Breast epithelium (tissue), 4 donors: Measurements from ENCODE around the gene ARHGAP27. TPM values are rescaled to one million over a fixed set of nuclear protein-coding genes. Genes with fewer than 3 reads are reported as not detected.
"Not testable (repeated sequence)": the region's sequence is repeated elsewhere in the genome, so short reads cannot be mapped to it uniquely, and the experiment has no call there.

Experiments used
- DNase-seq, 2 donors: peaks; one replicate each; pipeline ENCODE4 v3.0.0-alpha.2; 2019; ENCODE audit warnings: low spot score in 2 of 2
- H3K27ac ChIP-seq, 2 donors: fragments of 200-600 bp; sonication (generic) in 1 of 2; one replicate each; pipeline ENCODE4 v1.5.1; 2016 to 2019; ENCODE audit warnings: mild to moderate bottlenecking in 1 of 2
- H3K27me3 ChIP-seq, 2 donors: fragments of 200-600 bp; sonication (generic) in 1 of 2; one replicate each; pipeline versions ENCODE4 v1.5.1 to v1.6.0; 2017 to 2019; ENCODE audit warnings: control low read depth in 1 of 2, mild to moderate bottlenecking in 1 of 2
- H3K36me3 ChIP-seq: fragments of 200-600 bp; one replicate; pipeline ENCODE4 v1.5.1; 2019
- H3K4me1 ChIP-seq, 2 donors: fragments of 200-600 bp; sonication (generic); one replicate each; pipeline ENCODE4 v1.5.1; 2016 to 2019; ENCODE audit warnings: control low read depth in 1 of 2
- H3K4me3 ChIP-seq, 3 donors: fragments of 200-600 bp; sonication (generic); 1 replicate in 2 of 3; 2 replicates in 1 of 3; pipeline ENCODE4 v1.5.1; 2016 to 2019; ENCODE audit warnings: mild to moderate bottlenecking in 3 of 3, moderate library complexity in 2 of 3
- H3K9me3 ChIP-seq, 2 donors: fragments of 200-600 bp; sonication (generic) in 1 of 2; one replicate each; pipeline ENCODE4 v1.5.1; 2016 to 2019; ENCODE audit warnings: control low read depth in 1 of 2
- CTCF ChIP-seq, 3 donors: fragments of 450-650 bp; IDR thresholded peaks; one replicate each; pipeline ENCODE4 v1.5.1; 2016 to 2017; ENCODE audit warnings: antibody characterized with exemption in 3 of 3, mild to moderate bottlenecking in 3 of 3, moderate library complexity in 3 of 3
- POLR2A ChIP-seq: fragments of 450-650 bp; IDR thresholded peaks from one replicate; pipeline ENCODE4 v1.6.1; 2016; ENCODE audit warnings: antibody characterized with exemption, mild to moderate bottlenecking, moderate library complexity
- POLR2AphosphoS5 ChIP-seq, 3 donors: sonication (generic); formaldehyde crosslinking; IDR thresholded peaks; one replicate each; pipeline ENCODE4 v1.6.1; 2017; ENCODE audit warnings: antibody characterized with exemption in 3 of 3
- intact Hi-C: fragments of 100-400 bp; cut with DNase I; formaldehyde crosslinking; loops from one replicate; pipeline ENCODE4 v1.15.1; 2023; ENCODE audit warnings: low total_unique reads
- total RNA-seq, 3 donors: library from RNA; depleted of rRNA; stranded (reverse); fragments of >200 nt; gene quantifications; one replicate each; pipeline ENCODE4 v1.1.0, GENCODE V29; 2016

ARHGAP27 gene
- total RNA-seq, 3 donors from 2014 or later: 17.3 to 28.8 (median 17.6) TPM

- H3K4me1 ChIP-seq, intact Hi-C loops, H3K27ac ChIP-seq, H3K9me3 ChIP-seq, H3K27me3 ChIP-seq, H3K36me3 ChIP-seq, DNase-seq, H3K4me3 ChIP-seq: not testable (repeated sequence)
Measured at GRCh38 chr17:45444856-45445820, 12.5 kb upstream of the ARHGAP27 start.

- H3K27me3 ChIP-seq, H3K9me3 ChIP-seq, DNase-seq, H3K36me3 ChIP-seq, H3K4me1 ChIP-seq, intact Hi-C loops, H3K4me3 ChIP-seq, H3K27ac ChIP-seq: not testable (repeated sequence)
Measured at GRCh38 chr17:45444301-45444700, 11.6 kb upstream of the ARHGAP27 start.

- H3K27ac ChIP-seq, H3K9me3 ChIP-seq, intact Hi-C loops, H3K27me3 ChIP-seq, H3K4me3 ChIP-seq, DNase-seq, H3K36me3 ChIP-seq, H3K4me1 ChIP-seq: not testable (repeated sequence)
Measured at GRCh38 chr17:45443371-45444260, 10.9 kb upstream of the ARHGAP27 start.

- Histone ChIP-seq H3K9me3 (no peaks in the 10 kb centered on the region), H3K27me3 (no peaks in the 10 kb centered on the region), H3K4me3 (no peak overlapping the region), H3K4me1 (no peaks in the 10 kb centered on the region), H3K27ac (no peak overlapping the region), H3K36me3 (no peaks in the 10 kb centered on the region)
- no peak for TF ChIP-seq CTCF (IDR thresholded peaks at IDR 0.05)
- TF ChIP-seq POLR2A: no peak
- TF ChIP-seq POLR2AphosphoS5 (IDR thresholded peaks at IDR 0.05): no peak
- peak in 1 of 2 donors; percentile 24 for DNase-seq
- intact Hi-C loops: no loop called here
Measured at GRCh38 chr17:45441526-45442310, 9.0 kb upstream of the ARHGAP27 start.

GRCh38 chr17:45440839-45441515 is 8.3 kb upstream of the ARHGAP27 start:
- intact Hi-C loops, H3K4me1 ChIP-seq, H3K4me3 ChIP-seq, H3K9me3 ChIP-seq, H3K27me3 ChIP-seq, H3K36me3 ChIP-seq: not testable (repeated sequence)
- peak in 1 of 2 donors; percentile 49 for DNase-seq
- peak overlapping the region; percentile 61 to 66 for H3K27ac ChIP-seq

- Histone ChIP-seq H3K4me3 (no peak overlapping the region), H3K36me3 (no peaks in the 10 kb centered on the region), H3K27ac (peak overlapping the region; percentile 61 to 66), H3K4me1 (no peaks in the 10 kb centered on the region), H3K27me3 (no peaks in the 10 kb centered on the region), H3K9me3 (no peaks in the 10 kb centered on the region)
- no peak for TF ChIP-seq CTCF (IDR thresholded peaks at IDR 0.05)
- TF ChIP-seq POLR2AphosphoS5 (IDR thresholded peaks at IDR 0.05): peak in 1 of 3 donors; percentile 16
- DNase-seq: peak in 1 of 2 donors; percentile 71
- intact Hi-C loops: no loop called here
Measured at GRCh38 chr17:45440161-45440778, 7.6 kb upstream of the ARHGAP27 start.
